Dedifferentiated amniotic fluid mesenchymal stem cell (primary cell): Measurements from ENCODE around the gene TPBGL.

Source experiments
- DNase-seq: peaks from one replicate; pipeline ENCODE4 v3.0.0-alpha.2; 2016; ENCODE audit errors: extremely low spot score

TPBGL gene

GRCh38 chr11:75212411-75212810, 28.2 kb upstream of the TPBGL start:
- DNase-seq: no peak

GRCh38 chr11:75214411-75214821, 26.2 kb upstream of the TPBGL start:
- DNase-seq: no peak

GRCh38 chr11:75214843-75215242, 25.7 kb upstream of the TPBGL start:
- no peak for DNase-seq

DNA sequence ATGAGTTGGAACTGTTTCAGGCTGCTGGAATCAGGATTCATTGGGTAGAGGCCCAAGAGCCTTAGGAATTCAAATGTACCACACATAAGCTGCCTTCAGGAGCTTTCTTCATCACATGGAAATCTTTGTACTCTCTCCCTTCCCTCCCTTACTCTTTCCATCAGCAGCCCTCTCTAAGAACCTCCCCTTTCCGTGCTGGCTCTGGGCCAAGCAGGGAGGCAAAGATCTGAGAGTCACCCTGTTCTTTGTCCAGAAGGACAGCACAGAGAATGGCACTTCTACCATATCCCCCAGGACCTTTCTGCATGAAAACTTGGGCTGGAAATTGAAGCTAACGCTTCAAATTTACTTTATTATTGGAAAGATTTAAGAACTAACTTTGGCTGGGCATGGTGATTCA, 20.7 kb upstream of the TPBGL start:
- no peak for DNase-seq

DNA sequence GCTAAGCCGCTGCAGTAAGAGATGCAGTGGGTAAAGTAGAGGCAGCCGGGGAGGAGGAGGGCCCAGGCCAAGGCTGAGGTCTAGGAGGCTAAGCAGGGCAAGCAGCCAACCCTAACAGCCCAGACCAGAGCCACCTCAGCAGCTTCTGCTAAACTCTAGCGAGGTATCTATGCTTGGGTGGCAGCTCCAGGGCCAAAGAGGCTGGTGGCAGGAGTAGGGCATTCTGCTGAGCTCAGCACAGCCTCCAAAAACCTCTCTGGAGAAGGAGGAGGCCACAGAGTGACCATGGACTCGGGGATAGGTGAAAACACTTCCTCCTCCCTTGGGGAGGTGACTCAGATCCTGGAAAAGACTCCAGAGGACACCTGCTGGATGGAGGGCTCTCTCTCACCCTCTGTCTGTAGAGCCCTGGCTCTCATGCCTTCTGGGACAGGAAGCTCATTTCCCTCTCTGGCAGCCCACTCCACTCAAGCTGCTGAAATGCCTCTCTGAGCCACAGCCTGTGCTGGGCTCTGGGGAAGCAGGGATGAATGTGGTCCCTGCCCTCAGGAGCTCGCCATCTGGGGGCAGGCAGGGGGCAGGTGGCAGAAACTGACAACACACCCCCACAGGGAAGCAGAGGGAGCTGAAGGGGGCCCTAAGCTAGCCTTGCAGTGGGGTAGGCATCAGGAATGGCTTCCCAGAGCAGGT, 16.5 kb upstream of the TPBGL start:
- DNase-seq: no peak

DNA sequence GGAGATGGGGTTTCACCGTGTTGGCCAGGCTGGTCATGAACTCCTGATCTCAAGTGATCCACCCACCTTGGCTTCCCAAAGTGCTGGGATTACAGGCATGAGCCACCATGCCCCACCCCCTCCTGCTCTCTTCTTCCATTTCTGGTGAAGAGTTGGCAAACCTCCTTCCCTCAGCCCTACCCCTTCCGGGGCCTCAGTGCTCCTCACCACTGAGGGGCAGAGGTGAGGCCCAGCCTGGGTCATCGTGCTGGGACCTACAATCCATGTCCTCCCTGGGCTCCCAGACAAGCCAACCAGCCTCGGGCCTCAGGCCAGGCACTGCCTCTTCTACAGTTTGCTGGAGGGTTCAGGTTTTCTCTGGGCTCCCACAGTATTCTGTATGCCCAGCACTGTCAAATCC, 14.8 kb upstream of the TPBGL start:
- DNase-seq: no peak

GRCh38 chr11:75229466-75229865, 11.1 kb upstream of the TPBGL start:
- DNase-seq: no peak

DNA sequence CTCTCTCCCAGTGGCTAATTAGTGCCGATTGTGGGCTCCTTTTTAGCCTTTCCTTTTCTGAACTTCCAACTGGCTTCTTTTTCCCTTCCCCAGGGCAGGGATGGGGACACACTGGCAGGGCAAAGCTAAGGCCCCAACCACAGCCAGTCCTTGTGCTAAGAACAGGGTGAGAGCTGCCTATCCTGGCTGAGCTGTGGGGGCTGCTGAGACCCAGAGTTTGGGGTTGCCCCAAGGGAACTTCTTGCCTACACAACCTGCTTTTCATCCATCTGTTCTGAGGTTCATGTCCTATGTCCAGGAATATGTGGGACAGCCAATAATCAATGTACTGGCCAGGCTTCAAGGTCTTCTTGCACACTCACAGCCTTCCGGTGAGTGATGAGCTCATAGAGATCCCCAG, 10.0 kb upstream of the TPBGL start:
- no peak for DNase-seq

DNA sequence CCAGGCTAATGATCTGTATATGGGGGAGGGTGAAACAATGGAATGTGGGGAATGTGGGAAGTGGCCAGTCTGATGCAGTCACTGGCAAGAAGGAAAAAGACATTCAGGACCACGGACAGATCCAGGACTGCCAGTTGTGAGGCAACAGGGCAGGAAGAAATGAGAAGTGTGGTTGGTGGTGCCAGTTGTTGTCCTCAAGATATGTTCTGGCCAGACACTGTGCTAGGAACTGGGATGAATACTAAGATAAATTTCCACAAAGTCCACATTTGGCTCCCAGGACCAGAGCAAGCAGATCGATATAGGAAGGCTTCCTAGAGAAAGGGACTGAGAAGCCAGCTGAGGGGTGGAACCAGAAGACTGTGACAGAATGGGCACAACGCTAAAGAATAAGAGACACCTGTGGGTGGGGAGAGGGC, 6.8 kb upstream of the TPBGL start:
- DNase-seq: peak; percentile 31

- DNase-seq: no peak
Observed at GRCh38 chr11:75236062-75236461, 4.5 kb upstream of the TPBGL start.

- DNase-seq: no peak
Observed at GRCh38 chr11:75237050-75237449, 3.5 kb upstream of the TPBGL start.

DNA sequence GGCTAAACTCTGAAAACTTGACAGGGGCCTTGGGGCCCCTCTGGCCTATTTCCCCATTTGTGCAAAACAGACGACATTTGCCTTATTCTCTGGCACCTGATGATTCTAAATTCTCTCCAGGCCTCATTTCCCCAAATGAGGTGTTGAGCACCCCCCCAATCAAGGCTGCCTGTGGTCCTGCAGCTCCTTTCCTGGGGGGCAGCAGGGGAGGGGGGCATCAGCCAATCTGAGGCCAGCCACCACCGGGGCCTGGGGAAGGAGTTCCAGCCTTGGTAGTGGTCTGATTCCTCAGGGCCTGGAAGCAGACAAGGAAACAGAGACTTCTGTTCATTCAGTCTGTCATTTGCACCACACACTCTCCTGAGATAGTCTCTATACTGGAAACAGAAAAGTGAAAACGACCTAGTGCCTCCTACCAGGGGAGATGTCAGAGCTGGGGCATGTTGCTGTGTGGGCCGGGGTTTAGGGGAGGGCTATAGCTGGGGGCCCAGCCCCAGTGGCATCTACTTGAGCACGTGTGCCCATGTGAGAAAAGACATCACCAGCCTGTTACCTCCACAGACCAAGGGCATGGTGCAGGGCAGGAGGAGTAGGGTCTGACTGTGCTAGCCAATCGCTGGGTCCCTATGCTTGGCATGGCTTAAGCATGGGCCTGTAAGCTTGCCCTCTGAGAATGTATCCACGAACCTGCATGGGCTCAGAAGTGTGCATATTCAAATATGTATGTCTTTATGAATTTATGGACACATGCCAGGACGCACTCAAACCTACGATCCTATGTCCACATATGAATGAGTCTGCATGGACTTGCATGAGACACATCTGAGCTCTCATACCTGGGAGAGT, 1.8 kb upstream of the TPBGL start:
- no peak for DNase-seq

DNA sequence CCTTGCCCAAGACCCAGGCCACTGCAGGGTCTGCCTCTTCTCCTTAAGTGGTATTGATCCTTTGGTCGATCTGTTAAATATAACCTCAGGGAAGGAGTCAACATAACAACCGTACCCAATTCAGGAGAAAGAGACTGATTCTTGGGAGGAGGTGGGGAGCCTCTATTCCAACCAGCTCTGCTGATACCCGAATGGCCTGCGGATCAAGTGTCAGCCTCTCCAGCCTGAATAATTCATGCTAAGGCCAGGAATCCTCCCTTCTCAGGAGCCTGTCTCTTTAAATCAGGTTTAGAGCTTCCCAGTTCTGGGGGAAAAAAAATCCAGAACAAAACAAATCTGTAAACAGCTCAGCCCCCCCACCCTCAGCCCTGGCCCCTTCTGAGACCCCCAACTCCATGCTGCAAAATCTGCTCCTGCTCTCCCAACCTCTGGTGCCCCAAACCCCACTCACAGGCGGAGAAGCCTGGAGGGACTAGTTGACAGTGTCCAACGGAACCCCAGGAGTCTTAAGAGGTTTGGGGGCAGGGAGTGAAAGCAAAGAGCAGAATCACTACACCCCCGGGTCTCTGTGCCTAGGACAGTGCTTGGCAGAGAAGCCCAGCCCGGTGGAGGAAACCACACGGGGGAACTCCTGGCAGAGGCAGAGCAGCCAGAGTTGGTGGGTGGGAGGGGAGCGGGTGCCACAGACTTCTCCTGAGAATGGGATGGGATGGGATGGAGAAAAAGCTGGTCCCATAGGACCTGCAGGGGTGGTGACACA, 863 bp upstream of the TPBGL start:
- DNase-seq: no peak

DNA sequence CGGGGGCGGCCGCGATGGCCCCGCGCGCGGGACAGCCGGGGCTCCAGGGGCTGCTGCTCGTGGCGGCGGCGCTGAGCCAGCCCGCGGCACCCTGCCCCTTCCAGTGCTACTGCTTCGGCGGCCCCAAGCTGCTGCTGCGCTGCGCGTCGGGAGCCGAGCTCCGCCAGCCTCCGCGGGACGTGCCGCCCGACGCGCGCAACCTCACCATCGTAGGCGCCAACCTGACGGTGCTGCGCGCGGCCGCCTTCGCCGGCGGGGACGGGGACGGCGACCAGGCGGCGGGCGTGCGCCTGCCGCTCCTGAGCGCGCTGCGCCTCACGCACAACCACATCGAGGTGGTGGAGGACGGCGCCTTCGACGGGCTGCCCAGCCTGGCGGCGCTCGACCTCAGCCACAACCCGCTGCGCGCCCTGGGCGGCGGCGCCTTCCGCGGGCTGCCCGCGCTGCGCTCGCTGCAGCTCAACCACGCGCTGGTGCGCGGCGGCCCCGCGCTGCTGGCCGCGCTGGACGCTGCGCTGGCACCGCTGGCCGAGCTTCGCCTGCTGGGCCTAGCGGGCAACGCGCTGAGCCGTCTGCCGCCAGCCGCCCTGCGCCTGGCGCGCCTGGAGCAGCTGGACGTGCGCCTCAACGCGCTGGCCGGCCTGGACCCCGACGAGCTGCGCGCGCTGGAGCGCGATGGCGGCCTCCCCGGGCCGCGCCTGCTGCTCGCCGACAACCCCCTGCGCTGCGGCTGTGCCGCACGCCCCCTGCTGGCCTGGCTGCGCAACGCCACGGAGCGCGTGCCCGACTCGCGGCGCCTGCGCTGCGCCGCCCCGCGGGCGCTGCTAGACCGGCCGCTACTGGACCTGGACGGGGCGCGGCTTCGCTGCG, 697 bp downstream of the TPBGL start:
- DNase-seq: peak; percentile 65

DNA sequence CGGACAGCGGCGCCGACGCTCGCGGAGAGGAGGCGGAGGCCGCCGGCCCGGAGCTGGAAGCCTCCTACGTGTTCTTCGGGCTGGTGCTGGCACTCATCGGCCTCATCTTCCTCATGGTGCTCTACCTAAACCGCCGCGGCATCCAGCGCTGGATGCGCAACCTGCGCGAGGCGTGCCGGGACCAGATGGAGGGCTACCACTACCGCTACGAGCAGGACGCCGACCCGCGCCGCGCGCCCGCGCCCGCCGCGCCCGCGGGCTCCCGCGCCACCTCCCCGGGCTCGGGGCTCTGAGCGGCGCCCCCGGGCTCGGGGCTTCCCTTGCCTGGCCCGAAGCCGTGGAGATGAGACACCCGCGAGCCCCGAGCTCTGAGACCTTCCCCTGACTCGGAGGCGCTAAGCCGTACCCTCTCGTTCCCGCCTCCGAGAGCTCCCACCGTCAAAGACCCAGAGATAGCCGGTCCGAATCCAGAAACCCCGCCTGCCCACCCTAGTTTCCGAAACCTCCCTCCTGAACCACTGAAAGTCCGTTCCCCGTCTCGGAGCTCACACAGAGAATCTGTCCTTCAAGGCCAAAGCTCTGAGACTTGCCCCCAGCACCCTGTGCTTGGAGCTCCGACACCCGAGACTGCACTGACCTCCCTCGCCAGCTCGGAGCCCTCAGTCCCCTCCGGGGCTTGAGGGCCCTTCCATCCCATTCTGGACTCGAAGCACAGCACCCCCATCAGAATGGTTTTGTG, 1.5 kb downstream of the TPBGL start:
- DNase-seq: no peak

- no peak for DNase-seq
Observed at GRCh38 chr11:75242722-75243600, 2.4 kb downstream of the TPBGL start.

- no peak for DNase-seq
Observed at GRCh38 chr11:75244052-75244814, 3.7 kb downstream of the TPBGL start.

DNA sequence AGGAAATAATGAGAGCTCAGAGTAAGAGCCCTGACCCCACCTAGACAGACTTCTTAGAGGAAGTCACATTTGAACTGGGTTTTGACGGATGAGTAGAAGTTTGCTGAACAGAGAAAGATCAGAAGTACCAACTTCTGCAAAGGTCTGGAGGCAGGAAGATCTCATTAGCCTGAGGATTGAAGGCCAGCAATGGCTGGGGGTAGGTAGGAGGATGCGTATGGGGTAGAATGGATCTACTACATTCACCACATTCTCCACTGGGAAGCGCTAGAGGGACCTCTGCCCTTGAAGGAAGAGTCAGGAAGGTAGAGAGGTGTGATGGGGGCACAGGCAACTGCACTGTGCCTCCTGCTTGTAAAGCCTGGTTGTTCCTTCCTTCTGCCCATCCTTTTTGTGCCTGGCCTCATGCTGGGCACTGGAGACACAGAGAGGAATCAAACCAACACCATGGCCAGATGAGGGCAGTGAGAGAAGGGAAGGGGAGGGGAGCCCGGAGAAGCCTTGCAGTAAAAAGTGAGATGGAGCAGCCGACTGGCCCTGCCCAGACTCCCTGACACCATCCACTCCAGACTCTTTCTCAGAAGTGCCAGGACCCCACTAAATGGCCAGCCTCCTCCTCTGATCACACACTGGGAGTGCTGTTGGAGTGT, 4.9 kb downstream of the TPBGL start:
- no peak for DNase-seq
